Esophagus muscularis mucosa (tissue), 4 donors: ENCODE measurements around the gene ECT2.

Experiments used
- CTCF ChIP-seq, 3 experiments: fragments of 200-600 bp in 2 of 3; fragments of 450-650 bp in 1 of 3; sonication (generic) in 2 of 3; IDR thresholded peaks; one replicate each; pipeline ENCODE4 v1.5.1; 2017 to 2019; ENCODE audit warnings: antibody characterized with exemption in 3 of 3, mild to moderate bottlenecking in 2 of 3, moderate library complexity in 1 of 3
- EP300 ChIP-seq: sonication (generic); formaldehyde crosslinking; IDR thresholded peaks from one replicate; pipeline ENCODE4 v1.6.1; 2017; ENCODE audit warnings: antibody characterized with exemption
- POLR2A ChIP-seq: fragments of 450-650 bp; IDR thresholded peaks from one replicate; pipeline ENCODE4 v1.6.1; 2017; ENCODE audit warnings: antibody characterized with exemption, moderate library complexity, mild to moderate bottlenecking, low read depth
- POLR2AphosphoS5 ChIP-seq, 2 donors: sonication (generic); formaldehyde crosslinking; IDR thresholded peaks; one replicate each; pipeline ENCODE4 v1.6.1; 2017; ENCODE audit warnings: antibody characterized with exemption in 2 of 2

GRCh38 chr3:172824229-172824628 is 73.7 kb downstream of the ECT2 start:
- no peak for TF ChIP-seq POLR2A
- no peak for TF ChIP-seq CTCF (IDR thresholded peaks at IDR 0.05)
- TF ChIP-seq POLR2AphosphoS5 (IDR thresholded peaks at IDR 0.05), result no peak
- TF ChIP-seq EP300, result no peak
